Esophagus squamous epithelium (tissue), 4 donors: Measurements from ENCODE around the gene DCBLD1.

Experiments
- POLR2A ChIP-seq, 4 donors: fragments of 450-650 bp; IDR thresholded peaks; one replicate each; pipeline ENCODE4 v1.6.1; 2017; ENCODE audit warnings: antibody characterized with exemption in 4 of 4, mild to moderate bottlenecking in 4 of 4, moderate library complexity in 3 of 4
- TF ChIP-seq, protein P1 (sequence below), 6 experiments: fragments of 450-650 bp in 4 of 6; fragments of 200-600 bp in 2 of 6; sonication (generic) in 2 of 6; IDR thresholded peaks; one replicate each; pipeline ENCODE4 v1.5.1; 2016 to 2019; ENCODE audit warnings: antibody characterized with exemption in 6 of 6, mild to moderate bottlenecking in 4 of 6, moderate library complexity in 4 of 6

DNA sequence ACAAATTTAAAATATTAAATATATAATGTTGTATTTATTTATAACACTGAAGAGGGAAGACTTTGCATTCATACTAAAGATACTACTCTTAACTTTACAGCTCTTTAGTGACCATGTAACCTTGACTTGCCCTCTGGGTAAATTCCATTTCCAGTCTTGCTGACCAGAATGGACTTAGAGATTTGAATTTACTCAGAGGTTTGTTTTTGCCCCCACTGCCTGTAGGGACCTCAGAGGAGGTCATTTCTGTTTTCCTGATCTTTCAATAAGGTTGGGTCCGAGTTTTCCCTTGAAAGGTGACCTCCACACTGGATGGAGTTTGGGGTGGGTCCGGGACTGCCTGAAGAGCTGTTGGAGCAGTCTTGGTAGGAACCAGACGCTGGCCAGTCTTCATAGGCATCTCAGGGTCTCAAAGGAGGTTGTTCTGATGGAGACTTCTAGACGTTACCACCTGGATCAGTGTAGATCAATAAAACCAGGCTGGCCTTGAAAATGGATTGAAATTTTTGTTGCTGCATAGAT lies 26.0 kb downstream of the DCBLD1 start:
- TF ChIP-seq, protein P1, sequence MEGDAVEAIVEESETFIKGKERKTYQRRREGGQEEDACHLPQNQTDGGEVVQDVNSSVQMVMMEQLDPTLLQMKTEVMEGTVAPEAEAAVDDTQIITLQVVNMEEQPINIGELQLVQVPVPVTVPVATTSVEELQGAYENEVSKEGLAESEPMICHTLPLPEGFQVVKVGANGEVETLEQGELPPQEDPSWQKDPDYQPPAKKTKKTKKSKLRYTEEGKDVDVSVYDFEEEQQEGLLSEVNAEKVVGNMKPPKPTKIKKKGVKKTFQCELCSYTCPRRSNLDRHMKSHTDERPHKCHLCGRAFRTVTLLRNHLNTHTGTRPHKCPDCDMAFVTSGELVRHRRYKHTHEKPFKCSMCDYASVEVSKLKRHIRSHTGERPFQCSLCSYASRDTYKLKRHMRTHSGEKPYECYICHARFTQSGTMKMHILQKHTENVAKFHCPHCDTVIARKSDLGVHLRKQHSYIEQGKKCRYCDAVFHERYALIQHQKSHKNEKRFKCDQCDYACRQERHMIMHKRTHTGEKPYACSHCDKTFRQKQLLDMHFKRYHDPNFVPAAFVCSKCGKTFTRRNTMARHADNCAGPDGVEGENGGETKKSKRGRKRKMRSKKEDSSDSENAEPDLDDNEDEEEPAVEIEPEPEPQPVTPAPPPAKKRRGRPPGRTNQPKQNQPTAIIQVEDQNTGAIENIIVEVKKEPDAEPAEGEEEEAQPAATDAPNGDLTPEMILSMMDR (IDR thresholded peaks at IDR 0.05): no peak
- no peak for TF ChIP-seq POLR2A (IDR thresholded peaks at IDR 0.05)
